PC-3 (cell line): ENCODE results near the gene STOML3. TPM values are rescaled to one million over a fixed set of nuclear protein-coding genes. Genes with fewer than 3 reads are reported as not detected.

ENCODE experiments used
- ATAC-seq: fragments of 200-7000 bp; cut with Tn5 transposase; 2 replicates; pipeline ENCODE4 v1.9.1; 2020; ENCODE audit warnings: mild to moderate bottlenecking, moderate library complexity
- BruUV-seq: library from RNA; stranded (reverse); fragments of 400-500 nt; replicated peaks from 2 replicates; lab custom pipeline; 2021; lab: Mats Ljungman, UMichigan
- CTCF ChIA-PET: fragments of 300-600 bp; sonication (Branson Sonifier 250); formaldehyde crosslinking; loops from one replicate; lab custom pipeline; 2022; ENCODE audit warnings: antibody characterized with exemption; lab: Charles Lee
- POLR2A ChIA-PET: fragments of 300-600 bp; sonication (Branson Sonifier 250); formaldehyde crosslinking; loops from one replicate; lab custom pipeline; 2022; ENCODE audit warnings: antibody characterized with exemption; ENCODE audit not compliant: unreplicated experiment; lab: Charles Lee
- DNase-seq: peaks from one replicate; pipeline ENCODE4 v3.0.0-alpha.2; 2015
- H2AFZ ChIP-seq: fragments of 300-600 bp; sonication (generic); 2 replicates; pipeline ENCODE4 v1.6.0; 2016; ENCODE audit warnings: antibody characterized with exemption, low read length
- H3F3A ChIP-seq: fragments of 300-600 bp; sonication (generic); one replicate; pipeline ENCODE4 v1.6.0; 2017; ENCODE audit warnings: antibody characterized with exemption, low read length, control low read depth, mild to moderate bottlenecking; ENCODE audit not compliant: unreplicated experiment
- H3K27ac ChIP-seq: fragments of 300-600 bp; sonication (generic); 2 replicates; pipeline ENCODE4 v1.5.1; 2016; ENCODE audit warnings: mild to moderate bottlenecking, low read length
- H3K27me3 ChIP-seq: fragments of 300-600 bp; sonication (generic); 2 replicates; pipeline ENCODE4 v1.6.1; 2016; ENCODE audit warnings: low read length, mixed read lengths
- H3K36me3 ChIP-seq: fragments of 300-600 bp; sonication (generic); 2 replicates; pipeline ENCODE4 v1.6.1; 2016; ENCODE audit warnings: low read depth, mixed run types, low read length, mixed read lengths
- H3K4me1 ChIP-seq: fragments of 300-600 bp; sonication (generic); 2 replicates; pipeline ENCODE4 v1.5.1; 2016; ENCODE audit warnings: low read length; ENCODE audit not compliant: insufficient read depth
- H3K4me2 ChIP-seq: fragments of 300-600 bp; sonication (generic); 2 replicates; pipeline ENCODE4 v1.6.0; 2016; ENCODE audit warnings: low read length
- H3K4me3 ChIP-seq: fragments of 300-600 bp; sonication (generic); 2 replicates; pipeline ENCODE4 v1.5.1; 2016; ENCODE audit warnings: mild to moderate bottlenecking, low read length, mixed read lengths
- H3K79me2 ChIP-seq: fragments of 300-600 bp; sonication (generic); 2 replicates; pipeline ENCODE4 v1.6.1; 2017; ENCODE audit warnings: low read length, mixed read lengths
- H3K9ac ChIP-seq: fragments of 300-600 bp; sonication (generic); 2 replicates; pipeline ENCODE4 v1.6.0; 2016; ENCODE audit warnings: mild to moderate bottlenecking, low read length
- H3K9me2 ChIP-seq: fragments of 300-600 bp; sonication (generic); replicated peaks from 2 replicates; pipeline ENCODE4 v1.6.1; 2016; ENCODE audit warnings: mixed run types, low read length, mixed read lengths
- H3K9me3 ChIP-seq: fragments of 300-600 bp; sonication (generic); 2 replicates; pipeline ENCODE4 v1.6.1; 2016; ENCODE audit warnings: low read length, mixed read lengths
- H4K20me1 ChIP-seq: fragments of 300-600 bp; sonication (generic); 2 replicates; pipeline ENCODE4 v1.6.1; 2016; ENCODE audit warnings: low read length, mixed read lengths
- EZH2 ChIP-seq: fragments of 300-600 bp; sonication (generic); IDR thresholded peaks from one replicate; pipeline ENCODE4 v1.6.1; 2017; ENCODE audit warnings: antibody characterized with exemption, mild to moderate bottlenecking, low read length; ENCODE audit not compliant: unreplicated experiment
- EZH2phosphoT487 ChIP-seq: fragments of 300-600 bp; sonication (generic); IDR thresholded peaks from 2 replicates; pipeline ENCODE4 v1.6.1; 2018; ENCODE audit warnings: mild to moderate bottlenecking, antibody characterized with exemption, low read length, borderline replicate concordance
- intact Hi-C: fragments of 100-400 bp; cut with micrococcal nuclease; formaldehyde crosslinking; loops from 2 replicates; pipeline ENCODE4 v1.9.0; 2023
- total RNA-seq: library from RNA; depleted of rRNA; stranded (reverse); fragments of >200 nt; gene quantifications from 2 replicates; pipeline ENCODE4 v1.2.3, GENCODE V29; 2014
- TF ChIP-seq, protein P1 (sequence below): fragments of 300-600 bp; sonication (generic); conservative IDR thresholded peaks from 2 replicates; pipeline ENCODE4 v1.5.1; 2017; ENCODE audit warnings: antibody characterized with exemption, low read depth, mild to moderate bottlenecking, low read length

STOML3 gene
- total RNA-seq, 1 experiment from 2014 or later, result not detected

DNA sequence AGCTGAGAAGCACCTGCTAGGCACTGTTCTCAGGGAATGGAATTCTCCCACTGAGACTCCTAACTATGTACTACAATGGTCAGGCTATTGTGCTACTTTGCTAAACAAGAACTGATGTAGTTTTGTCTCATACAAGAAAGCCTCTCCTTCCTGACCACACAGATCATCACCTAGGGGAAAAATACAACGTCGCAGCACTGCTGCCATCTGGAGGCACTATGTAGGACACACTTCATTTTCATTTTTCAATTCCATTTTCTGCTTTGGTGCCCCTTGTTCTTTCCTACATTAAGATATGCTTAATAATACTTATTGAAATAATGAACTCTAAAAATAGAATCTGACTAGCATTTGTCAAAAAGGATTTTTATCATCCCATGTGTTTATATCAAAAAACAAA, 26.2 kb upstream of the STOML3 start:
- Histone ChIP-seq H2AFZ (no peak overlapping the region), H3K9ac (no peak overlapping the region), H3K4me2 (no peak overlapping the region), H3K27ac (no peak overlapping the region), H3K36me3 (peaks cover 27% of the 10 kb centered on the region), H3K79me2 (no peaks in the 10 kb centered on the region), H3K9me3 (no peaks in the 10 kb centered on the region), H3K27me3 (no peaks in the 10 kb centered on the region), H3K4me1 (no peaks in the 10 kb centered on the region), H4K20me1 (no peaks in the 10 kb centered on the region), H3F3A (no peaks in the 10 kb centered on the region), H3K4me3 (no peak overlapping the region), H3K9me2 (no peaks in the 10 kb centered on the region)
- ATAC-seq (peak; percentile 38; the same call in 1 of the 2 replicates), DNase-seq (peak; percentile 43)
- no peak for TF ChIP-seq EZH2
- TF ChIP-seq, protein P1, sequence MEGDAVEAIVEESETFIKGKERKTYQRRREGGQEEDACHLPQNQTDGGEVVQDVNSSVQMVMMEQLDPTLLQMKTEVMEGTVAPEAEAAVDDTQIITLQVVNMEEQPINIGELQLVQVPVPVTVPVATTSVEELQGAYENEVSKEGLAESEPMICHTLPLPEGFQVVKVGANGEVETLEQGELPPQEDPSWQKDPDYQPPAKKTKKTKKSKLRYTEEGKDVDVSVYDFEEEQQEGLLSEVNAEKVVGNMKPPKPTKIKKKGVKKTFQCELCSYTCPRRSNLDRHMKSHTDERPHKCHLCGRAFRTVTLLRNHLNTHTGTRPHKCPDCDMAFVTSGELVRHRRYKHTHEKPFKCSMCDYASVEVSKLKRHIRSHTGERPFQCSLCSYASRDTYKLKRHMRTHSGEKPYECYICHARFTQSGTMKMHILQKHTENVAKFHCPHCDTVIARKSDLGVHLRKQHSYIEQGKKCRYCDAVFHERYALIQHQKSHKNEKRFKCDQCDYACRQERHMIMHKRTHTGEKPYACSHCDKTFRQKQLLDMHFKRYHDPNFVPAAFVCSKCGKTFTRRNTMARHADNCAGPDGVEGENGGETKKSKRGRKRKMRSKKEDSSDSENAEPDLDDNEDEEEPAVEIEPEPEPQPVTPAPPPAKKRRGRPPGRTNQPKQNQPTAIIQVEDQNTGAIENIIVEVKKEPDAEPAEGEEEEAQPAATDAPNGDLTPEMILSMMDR, result peak; percentile 63
- intact Hi-C loops, result loop anchor here (2.0 kb wide), 2 partner anchors 42 to 150 kb away; no protein-coding TSS in a partner anchor
- no TSS peak for BruUV-seq
- POLR2A ChIA-PET, result no interaction called here
- CTCF ChIA-PET, result no interaction called here

DNA sequence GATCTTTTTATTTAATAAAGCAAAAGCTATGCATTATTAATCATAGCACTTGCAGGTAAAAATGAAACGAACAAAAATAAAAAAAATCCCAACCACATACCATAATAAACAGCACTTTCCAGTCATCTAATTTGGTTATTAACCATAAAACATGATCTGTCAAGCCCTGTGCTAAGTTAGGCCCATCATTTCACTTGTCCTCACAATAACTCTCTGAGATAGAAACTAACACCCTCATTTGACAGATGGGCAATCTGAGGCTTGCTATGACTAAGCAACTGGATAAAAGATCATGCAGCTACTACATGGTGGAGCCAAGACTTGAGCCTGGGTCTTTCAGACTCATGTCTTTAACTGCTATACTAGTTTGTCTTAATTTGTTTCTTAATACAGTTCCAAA, 25.5 kb upstream of the STOML3 start:
- no peak overlapping the region for H3K9ac ChIP-seq
- H3K27ac ChIP-seq, result no peak overlapping the region
- H3K4me3 ChIP-seq, result no peak overlapping the region
- H3K9me3 ChIP-seq, result no peaks in the 10 kb centered on the region
- no peaks in the 10 kb centered on the region for H3F3A ChIP-seq
- BruUV-seq, result no TSS peak
- H3K79me2 ChIP-seq, result no peaks in the 10 kb centered on the region
- no peak for DNase-seq
- ATAC-seq, result no peak
- no peaks in the 10 kb centered on the region for H3K9me2 ChIP-seq
- H3K27me3 ChIP-seq, result no peaks in the 10 kb centered on the region
- ChIA-PET POLR2A (no interaction called here), CTCF (no interaction called here)
- no peaks in the 10 kb centered on the region for H3K4me1 ChIP-seq
- H3K4me2 ChIP-seq, result no peak overlapping the region
- H3K36me3 ChIP-seq, result peaks cover 28% of the 10 kb centered on the region
- no peak overlapping the region for H2AFZ ChIP-seq
- TF ChIP-seq EZH2 (no peak), EZH2phosphoT487 (no peak)
- TF ChIP-seq, protein P1, result no peak
- intact Hi-C loops, result loop anchor here (2.0 kb wide), 2 partner anchors 41 to 149 kb away; no protein-coding TSS in a partner anchor
- no peaks in the 10 kb centered on the region for H4K20me1 ChIP-seq

DNA sequence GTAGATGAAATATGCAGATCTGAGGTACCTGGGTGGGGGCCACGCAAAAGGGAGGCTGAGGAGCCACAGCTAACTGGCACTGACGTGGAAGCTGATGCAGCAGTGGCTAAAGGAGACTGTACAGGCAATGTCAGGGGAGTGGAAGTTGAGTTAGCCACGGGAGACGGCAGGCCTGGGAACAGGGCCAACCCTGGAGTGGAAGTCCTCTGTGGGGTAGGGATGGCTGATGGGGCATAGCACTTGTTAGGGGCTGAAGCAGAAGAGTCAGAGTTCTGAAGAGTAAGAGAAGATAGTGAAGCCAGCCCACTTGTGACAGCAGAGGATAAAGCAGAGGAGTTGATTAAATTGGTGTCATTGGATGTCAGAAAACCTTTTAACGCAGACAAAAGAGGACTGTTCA, 22.8 kb upstream of the STOML3 start:
- ChIA-PET POLR2A (no interaction called here), CTCF (interaction anchor here (0.6 kb wide), 1 partner anchor 260 kb away, joined by 3 read pairs; no protein-coding TSS in a partner anchor)
- no peak overlapping the region for H3K27ac ChIP-seq
- H3K4me2 ChIP-seq, result no peak overlapping the region
- no peaks in the 10 kb centered on the region for H3F3A ChIP-seq
- ATAC-seq (no peak), DNase-seq (no peak)
- BruUV-seq, result no TSS peak
- H3K4me1 ChIP-seq, result no peaks in the 10 kb centered on the region
- no peaks in the 10 kb centered on the region for H3K9me3 ChIP-seq
- no peak overlapping the region for H3K4me3 ChIP-seq
- H3K9ac ChIP-seq, result no peak overlapping the region
- H3K9me2 ChIP-seq, result no peaks in the 10 kb centered on the region
- H3K36me3 ChIP-seq, result peaks cover 31% of the 10 kb centered on the region
- H4K20me1 ChIP-seq, result no peaks in the 10 kb centered on the region
- TF ChIP-seq, protein P1, result no peak
- TF ChIP-seq EZH2phosphoT487 (no peak), EZH2 (no peak)
- H2AFZ ChIP-seq, result no peak overlapping the region
- intact Hi-C loops, result no loop called here
- H3K79me2 ChIP-seq, result no peaks in the 10 kb centered on the region
- H3K27me3 ChIP-seq, result no peaks in the 10 kb centered on the region
